Body of pancreas (tissue), 4 donors: ENCODE results near the gene PYGO2.

ENCODE experiments used
- CTCF ChIP-seq, 7 experiments: fragments of 450-650 bp in 4 of 7; fragments of 200-600 bp in 3 of 7; sonication (generic) in 3 of 7; IDR thresholded peaks; one replicate each; pipeline ENCODE4 v1.5.1; 2016 to 2019; ENCODE audit warnings: antibody characterized with exemption in 7 of 7
- POLR2A ChIP-seq, 3 donors: fragments of 450-650 bp; IDR thresholded peaks; one replicate each; pipeline ENCODE4 v1.6.1; 2016; ENCODE audit warnings: antibody characterized with exemption in 3 of 3, mild to moderate bottlenecking in 2 of 3

GRCh38 chr1:154989195-154989860, 27.7 kb upstream of the PYGO2 start:
- TF ChIP-seq CTCF (IDR thresholded peaks at IDR 0.05) (no peak), POLR2A (IDR thresholded peaks at IDR 0.05) (no peak)
